SK-N-SH treated with all-trans-retinoic acid at 6 μM for 48 hours (cell line): ENCODE measurements around the gene TTC34.

Experiments used
- ATAC-seq: fragments of 200-7000 bp; cut with Tn5 transposase; 3 replicates; pipeline ENCODE4 v1.9.1; 2020; ENCODE audit warnings: mild to moderate bottlenecking, moderate library complexity
- ARNTL ChIP-seq: fragments of 450-650 bp; formaldehyde crosslinking; IDR thresholded peaks from 2 replicates; pipeline ENCODE4 v1.5.0; 2020; ENCODE audit warnings: low read depth, mild to moderate bottlenecking, moderate library complexity, borderline replicate concordance
- BACH2 ChIP-seq: fragments of 250-450 bp; sonication (Bioruptor Pico); IDR thresholded peaks from 2 replicates; pipeline ENCODE4 v1.9.0; 2021; ENCODE audit warnings: mild to moderate bottlenecking, borderline replicate concordance
- CREB5 ChIP-seq: fragments of 250-450 bp; sonication (Bioruptor Pico); IDR thresholded peaks from 2 replicates; pipeline ENCODE4 v1.5.1; 2020; ENCODE audit warnings: low read depth, mild to moderate bottlenecking, moderate library complexity
- CSDC2 ChIP-seq: fragments of 250-450 bp; sonication (Bioruptor Pico); IDR thresholded peaks from 2 replicates; pipeline ENCODE4 v1.5.0; 2020; ENCODE audit warnings: mild to moderate bottlenecking, moderate library complexity
- CSRNP3 ChIP-seq: fragments of 250-450 bp; sonication (Bioruptor Pico); IDR thresholded peaks from 2 replicates; pipeline ENCODE4 v1.5.1; 2021; ENCODE audit warnings: mild to moderate bottlenecking, moderate library complexity
- ESRRG ChIP-seq: fragments of 250-450 bp; sonication (Bioruptor Pico); IDR thresholded peaks from 2 replicates; pipeline ENCODE4 v1.6.1; 2021; ENCODE audit warnings: mild to moderate bottlenecking
- GLIS3 ChIP-seq: fragments of 250-450 bp; sonication (Bioruptor Pico); IDR thresholded peaks from 2 replicates; pipeline ENCODE4 v1.5.0; 2020; ENCODE audit warnings: mild to moderate bottlenecking, moderate library complexity
- ISL1 ChIP-seq: fragments of 250-450 bp; sonication (Bioruptor Pico); IDR thresholded peaks from 2 replicates; pipeline ENCODE4 v2.1.2; 2022; ENCODE audit warnings: mild to moderate bottlenecking, moderate library complexity
- OSR1 ChIP-seq: fragments of 250-450 bp; sonication (Bioruptor Pico); IDR thresholded peaks from 2 replicates; pipeline ENCODE4 v1.8.0; 2022; ENCODE audit warnings: moderate library complexity, mild to moderate bottlenecking, inconsistent platforms
- PATZ1 ChIP-seq: fragments of 250-450 bp; sonication (Bioruptor Pico); IDR thresholded peaks from 2 replicates; pipeline ENCODE4 v1.8.0; 2020; ENCODE audit warnings: mild to moderate bottlenecking, moderate library complexity, borderline replicate concordance
- POU6F1 ChIP-seq: fragments of 250-450 bp; sonication (Bioruptor Pico); IDR thresholded peaks from 2 replicates; pipeline ENCODE4 v1.8.0; 2021; ENCODE audit warnings: low read depth, mild to moderate bottlenecking, moderate library complexity, borderline replicate concordance
- PPARA ChIP-seq: fragments of 250-450 bp; sonication (Bioruptor Pico); IDR thresholded peaks from 2 replicates; pipeline ENCODE4 v1.5.0; 2020; ENCODE audit warnings: mild to moderate bottlenecking, borderline replicate concordance
- RARB ChIP-seq: fragments of 250-450 bp; sonication (Bioruptor Pico); IDR thresholded peaks from 2 replicates; pipeline ENCODE4 v1.8.0; 2021; ENCODE audit warnings: mild to moderate bottlenecking, moderate library complexity
- SNAI2 ChIP-seq: fragments of 250-450 bp; sonication (Bioruptor Pico); IDR thresholded peaks from 2 replicates; pipeline ENCODE4 v1.5.0; 2020; ENCODE audit warnings: mild to moderate bottlenecking, moderate library complexity
- TCF4 ChIP-seq: fragments of 250-450 bp; sonication (Bioruptor Pico); IDR thresholded peaks from 2 replicates; pipeline ENCODE4 v1.8.0; 2021; ENCODE audit warnings: mild to moderate bottlenecking, moderate library complexity, borderline replicate concordance
- TOX ChIP-seq: fragments of 250-450 bp; sonication (Bioruptor Pico); IDR thresholded peaks from 2 replicates; pipeline ENCODE4 v1.8.0; 2021; ENCODE audit warnings: mild to moderate bottlenecking, moderate library complexity, borderline replicate concordance
- ZC3H10 ChIP-seq: fragments of 250-450 bp; sonication (Bioruptor Pico); IDR thresholded peaks from 2 replicates; pipeline ENCODE4 v1.5.1; 2021; ENCODE audit warnings: mild to moderate bottlenecking, moderate library complexity
- ZFP3 ChIP-seq: fragments of 250-450 bp; sonication (Bioruptor Pico); IDR thresholded peaks from 2 replicates; pipeline ENCODE4 v1.5.0; 2020; ENCODE audit warnings: mild to moderate bottlenecking, moderate library complexity
- ZFP30 ChIP-seq: fragments of 450-650 bp; formaldehyde crosslinking; IDR thresholded peaks from 2 replicates; pipeline ENCODE4 v1.5.0; 2022; ENCODE audit warnings: mild to moderate bottlenecking, moderate library complexity
- ZNF565 ChIP-seq: fragments of 450-650 bp; formaldehyde crosslinking; conservative IDR thresholded peaks from 2 replicates; pipeline ENCODE4 v1.5.0; 2020; ENCODE audit warnings: low read depth, mild to moderate bottlenecking, moderate library complexity
- ZNF70 ChIP-seq: fragments of 450-650 bp; formaldehyde crosslinking; IDR thresholded peaks from 2 replicates; pipeline ENCODE4 v1.5.0; 2020; ENCODE audit warnings: mild to moderate bottlenecking, moderate library complexity
- ZNF8 ChIP-seq: fragments of 450-650 bp; formaldehyde crosslinking; IDR thresholded peaks from 2 replicates; pipeline ENCODE4 v1.5.0; 2020; ENCODE audit warnings: mild to moderate bottlenecking, moderate library complexity

TTC34 gene

GRCh38 chr1:2639607-2640521, 161.6 kb downstream of the TTC34 start:
- no peak for TF ChIP-seq TOX (CRISPR knock-in tag)
- no peak for TF ChIP-seq ZNF8 (CRISPR knock-in tag)
- no peak for TF ChIP-seq ISL1 (CRISPR knock-in tag)
- no peak for TF ChIP-seq PPARA (CRISPR knock-in tag)
- TF ChIP-seq ZNF70 (CRISPR knock-in tag): no peak
- TF ChIP-seq ZFP30 (CRISPR knock-in tag): no peak
- TF ChIP-seq, all 23 proteins: peak for 0
- no peak for ATAC-seq

- TF ChIP-seq SNAI2 (CRISPR knock-in tag) (no peak), ISL1 (CRISPR knock-in tag) (no peak), POU6F1 (CRISPR knock-in tag) (no peak), PPARA (CRISPR knock-in tag) (no peak), RARB (CRISPR knock-in tag) (no peak), ZFP3 (no peak), ZNF8 (CRISPR knock-in tag) (no peak), PATZ1 (no peak), CSDC2 (CRISPR knock-in tag) (no peak), CREB5 (no peak), TCF4 (CRISPR knock-in tag) (no peak), ZNF565 (CRISPR knock-in tag) (no peak), OSR1 (CRISPR knock-in tag) (no peak), ESRRG (CRISPR knock-in tag) (no peak), ZNF70 (CRISPR knock-in tag) (no peak), ARNTL (CRISPR knock-in tag) (no peak)
- ATAC-seq: no peak
Observed at GRCh38 chr1:2639203-2639602, 162.3 kb downstream of the TTC34 start.

- no peak for ATAC-seq
- TF ChIP-seq ZC3H10 (CRISPR knock-in tag): no peak
Observed at GRCh38 chr1:2638466-2639115, 162.9 kb downstream of the TTC34 start.

- no peak for ATAC-seq
- no peak for TF ChIP-seq ZNF565 (CRISPR knock-in tag)
- TF ChIP-seq ISL1 (CRISPR knock-in tag): no peak
- TF ChIP-seq ARNTL (CRISPR knock-in tag): no peak
- no peak for TF ChIP-seq ZNF70 (CRISPR knock-in tag)
- TF ChIP-seq CSDC2 (CRISPR knock-in tag): no peak
- no peak for TF ChIP-seq CSRNP3
- TF ChIP-seq ZNF8 (CRISPR knock-in tag): no peak
- no peak for TF ChIP-seq OSR1 (CRISPR knock-in tag)
- TF ChIP-seq SNAI2 (CRISPR knock-in tag): no peak
- TF ChIP-seq RARB (CRISPR knock-in tag): no peak
- TF ChIP-seq ZC3H10 (CRISPR knock-in tag): no peak
- no peak for TF ChIP-seq TOX (CRISPR knock-in tag)
- TF ChIP-seq GLIS3 (CRISPR knock-in tag): no peak
- no peak for TF ChIP-seq CREB5
- TF ChIP-seq PATZ1: no peak
- TF ChIP-seq ESRRG (CRISPR knock-in tag): no peak
- TF ChIP-seq BACH2: no peak
- TF ChIP-seq PPARA (CRISPR knock-in tag): no peak
Observed at GRCh38 chr1:2637442-2638145, 163.9 kb downstream of the TTC34 start.
